Suppressor macrophage (primary cell): ENCODE results near the gene PABPC3.

Source experiments
- DNase-seq, 4 experiments: peaks; one replicate each; pipeline ENCODE4 v3.0.0-alpha.2; 2020 to 2022
- total RNA-seq, 17 experiments: gene quantifications; one replicate each; lab custom pipeline; 2026; ENCODE audit warnings: mixed read lengths in 6 of 17, inconsistent platforms in 3 of 17; lab: John Stamatoyannopoulos, UW

PABPC3 gene
- 0 to 0.22 (median 0) reads per million in 17 experiments for total RNA-seq

GRCh38 chr13:25095851-25096453, at the start of gene PABPC3:
Gene PABPC3 (plus strand): TSS chr13:25096136. CDS start chr13:25096199, 63 bp downstream.
- peak in 3 of 4 experiments; percentile 8 to 23 (median 15) for DNase-seq

- no peak for DNase-seq
Measured at GRCh38 chr13:25046274-25046984, 49.5 kb upstream of the PABPC3 start.

GRCh38 chr13:25046985-25047511, 48.9 kb upstream of the PABPC3 start:
- DNase-seq, result peak in 1 of 4 experiments; percentile 2

GRCh38 chr13:25051065-25051464, 44.9 kb upstream of the PABPC3 start:
- no peak for DNase-seq

GRCh38 chr13:25059166-25059565, 36.8 kb upstream of the PABPC3 start:
- DNase-seq, result no peak

- DNase-seq, result no peak
Measured at GRCh38 chr13:25059958-25060357, 36.0 kb upstream of the PABPC3 start.

GRCh38 chr13:25062479-25062878, 33.5 kb upstream of the PABPC3 start:
- DNase-seq, result no peak

GRCh38 chr13:25064396-25064795, 31.5 kb upstream of the PABPC3 start:
- DNase-seq, result no peak

GRCh38 chr13:25065974-25066770, 29.8 kb upstream of the PABPC3 start:
- DNase-seq, result peak; percentile 1 to 29 (median 16)

- DNase-seq, result no peak
Measured at GRCh38 chr13:25067064-25067463, 28.9 kb upstream of the PABPC3 start.

GRCh38 chr13:25068810-25069209, 27.1 kb upstream of the PABPC3 start:
- no peak for DNase-seq

- DNase-seq, result no peak
Measured at GRCh38 chr13:25069236-25069635, 26.7 kb upstream of the PABPC3 start.

GRCh38 chr13:25069911-25070310, 26.0 kb upstream of the PABPC3 start:
- DNase-seq, result no peak

- DNase-seq, result no peak
Measured at GRCh38 chr13:25080773-25081172, 15.2 kb upstream of the PABPC3 start.

- DNase-seq, result no peak
Measured at GRCh38 chr13:25084096-25084495, 11.8 kb upstream of the PABPC3 start.

GRCh38 chr13:25085125-25085742, 10.7 kb upstream of the PABPC3 start:
- DNase-seq, result peak; percentile 32 to 47 (median 41)

GRCh38 chr13:25088562-25089221, 7.2 kb upstream of the PABPC3 start:
- DNase-seq, result no peak

GRCh38 chr13:25097426-25097825, 1.5 kb downstream of the PABPC3 start:
- no peak for DNase-seq

- DNase-seq, result no peak
Measured at GRCh38 chr13:25103711-25104110, 7.8 kb downstream of the PABPC3 start.

- DNase-seq, result no peak
Measured at GRCh38 chr13:25109341-25109740, 13.4 kb downstream of the PABPC3 start.

GRCh38 chr13:25110956-25111584, 15.1 kb downstream of the PABPC3 start:
- no peak for DNase-seq

- no peak for DNase-seq
Measured at GRCh38 chr13:25111585-25111956, 15.6 kb downstream of the PABPC3 start.
